ENCODE measurements around the gene MDH1B. TPM values are rescaled to one million over a fixed set of nuclear protein-coding genes. Genes with fewer than 3 reads are reported as not detected.
"Not testable (repeated sequence)": the region's sequence is repeated elsewhere in the genome, so short reads cannot be mapped to it uniquely, and the experiment has no call there.

The MDH1B gene
- total RNA-seq = under 1 TPM; 0.40 to 0.50 TPM

DNA sequence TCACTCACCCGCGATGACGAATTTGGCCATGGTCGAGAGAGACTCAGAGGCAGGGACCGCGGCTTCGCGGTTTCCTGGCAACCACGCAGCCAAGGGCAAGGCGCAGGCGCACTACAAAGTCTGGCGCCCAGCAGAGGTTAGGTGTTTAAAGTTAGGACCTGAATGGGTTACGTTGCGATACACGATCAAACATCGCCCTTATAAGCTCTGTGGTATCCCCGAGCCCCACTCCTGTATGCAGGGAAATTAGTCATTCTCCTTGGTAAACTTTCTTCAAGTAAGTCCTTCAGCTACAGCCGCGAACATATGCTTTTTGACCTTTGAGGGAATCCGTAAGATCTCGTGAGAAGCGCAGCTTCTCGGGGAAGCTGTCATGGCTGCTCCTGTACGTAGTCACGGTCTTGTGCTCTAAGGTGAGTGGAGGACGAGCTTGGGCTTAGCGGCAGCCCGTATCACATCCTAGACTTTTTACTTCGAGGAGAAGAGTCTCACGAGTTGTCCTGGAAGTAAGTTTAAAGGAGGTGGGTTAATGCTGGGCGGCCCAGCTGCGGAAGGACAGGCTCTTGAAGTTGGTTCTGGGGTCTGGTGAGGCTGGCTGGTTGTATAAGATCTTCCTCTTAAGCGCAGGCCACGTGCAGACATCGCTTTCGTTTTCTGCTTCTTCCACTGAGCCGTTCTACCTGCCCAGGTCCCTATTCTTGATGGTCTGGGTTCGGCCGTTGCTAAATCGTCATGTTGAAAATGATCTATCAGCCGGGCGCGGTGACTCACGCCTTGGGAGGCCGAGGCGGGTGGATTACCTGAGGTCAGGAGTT, at the start of gene MDH1B, which contains the start of gene FASTKD2:
TSS of gene MDH1B (minus strand) at position 87 of the 815 bp plus-strand sequence. CDS start at position 30, 57 bp downstream.
TSS of gene FASTKD2 (plus strand) at position 365 of the 815 bp plus-strand sequence. CDS start 1,088 bp downstream, outside the sequence.
- ChIA-PET CTCF (interaction anchor here (0.6 to 1.5 kb wide), 7 partner anchors 10 to 860 kb away, joined by 3 to 4 read pairs (median 3); partner anchors contain the start of gene METTL21A), POLR2A (no interaction called here)
- Mint-ChIP-seq H3K36me3 (ENCODE audit: low read depth) (peaks cover 21% of the 10 kb centered on the region), H3K27me3 (no peaks in the 10 kb centered on the region), H3K4me1 (peaks cover 33% of the 10 kb centered on the region), H3K27ac (peak within 1 kb of the TSS; percentile 98), H3K4me3 (peak within 1 kb of the TSS; percentile 91), H3K9me3 (no peaks in the 10 kb centered on the region)
- peak; percentile 86 for DNase-seq

- POLR2A ChIA-PET = interaction anchor here (0.6 kb wide), 2 partner anchors 235 to 367 kb away, joined by 3 to 4 read pairs; no protein-coding TSS in a partner anchor
These were observed 49.4 kb upstream of the MDH1B start for GRCh38 chr2:206814498-206814897.

GRCh38 chr2:206812471-206812870, 47.3 kb upstream of the MDH1B start:
- DNase-seq; H3K27me3 Mint-ChIP-seq; H3K4me1 Mint-ChIP-seq; H3K27ac Mint-ChIP-seq; CTCF ChIA-PET; H3K4me3 Mint-ChIP-seq; POLR2A ChIA-PET; H3K9me3 Mint-ChIP-seq; H3K36me3 Mint-ChIP-seq (ENCODE audit: low read depth): not testable (repeated sequence)

More at GRCh38 chr2:206814498-206814897, 49.4 kb upstream of the MDH1B start:
- Mint-ChIP-seq H3K4me3 (no peak overlapping the region), H3K4me1 (no peaks in the 10 kb centered on the region), H3K9me3 (no peaks in the 10 kb centered on the region), H3K27me3 (no peaks in the 10 kb centered on the region), H3K27ac (no peak overlapping the region), H3K36me3 (ENCODE audit: low read depth) (no peaks in the 10 kb centered on the region)
- CTCF ChIA-PET = no interaction called here
- DNase-seq = no peak

DNA sequence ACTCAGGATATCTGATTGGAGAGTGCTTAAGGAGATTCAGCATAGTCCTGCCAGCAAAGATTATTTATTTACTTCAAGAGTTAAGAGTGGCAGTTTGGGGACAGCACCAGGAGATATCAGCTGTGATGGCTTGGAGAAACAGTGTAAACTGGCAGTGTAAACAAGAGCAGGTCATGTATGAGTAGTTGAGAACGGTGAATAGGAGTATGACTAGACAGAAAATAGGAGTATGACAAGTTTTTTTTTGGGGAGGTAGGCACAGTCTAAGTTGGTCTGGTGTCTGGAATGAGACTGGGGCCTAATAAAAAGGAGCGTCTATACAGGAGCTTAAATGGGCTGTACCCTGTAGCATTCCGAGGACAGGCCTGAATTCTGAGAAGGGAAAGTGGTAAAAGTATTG, 42.5 kb upstream of the MDH1B start:
- H3K4me1 Mint-ChIP-seq; CTCF ChIA-PET; H3K9me3 Mint-ChIP-seq; H3K27ac Mint-ChIP-seq; H3K27me3 Mint-ChIP-seq; POLR2A ChIA-PET; DNase-seq; H3K36me3 Mint-ChIP-seq (ENCODE audit: low read depth); H3K4me3 Mint-ChIP-seq: not testable (repeated sequence)

DNA sequence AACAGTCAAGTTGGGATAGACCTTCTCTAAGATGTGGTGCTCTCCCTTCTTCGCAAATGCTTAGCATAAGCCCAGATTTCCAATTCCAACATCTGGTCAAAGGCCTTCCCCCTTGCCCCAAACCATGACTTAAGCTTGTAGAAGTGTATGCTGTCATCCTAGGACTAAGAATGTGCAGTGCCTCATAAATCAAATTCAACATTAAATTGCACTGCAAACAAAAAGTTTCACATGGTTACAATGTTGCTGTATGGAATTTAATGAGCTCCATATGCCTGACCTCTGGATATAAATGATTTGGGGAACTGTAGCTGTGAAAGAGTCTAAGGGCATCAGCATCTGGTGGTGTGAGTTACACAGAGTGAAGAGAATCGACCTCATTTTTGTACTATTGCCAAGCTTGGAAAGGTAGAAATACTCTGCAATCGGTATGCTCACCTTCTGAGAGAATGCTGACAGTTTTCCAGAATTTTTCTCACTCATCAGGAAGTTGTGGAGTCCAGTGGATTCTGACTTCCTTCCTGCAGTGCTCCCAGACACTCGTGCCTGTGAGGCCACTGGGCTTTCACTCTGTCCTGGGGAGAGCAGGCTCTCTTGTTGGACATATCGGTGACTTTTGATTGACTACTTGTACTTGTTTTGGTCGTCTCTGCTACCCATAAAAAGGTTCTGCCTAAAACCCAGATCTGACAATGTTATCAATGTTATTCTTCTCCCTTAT, 40.9 kb upstream of the MDH1B start:
- CTCF ChIA-PET = interaction anchor here (0.6 to 0.7 kb wide), 3 partner anchors 319 to 994 kb away, joined by 3 to 4 read pairs (median 3); no protein-coding TSS in a partner anchor
- H3K36me3 Mint-ChIP-seq (ENCODE audit: low read depth) = no peaks in the 10 kb centered on the region
- no peak for DNase-seq
- peaks cover 4% of the 10 kb centered on the region for H3K4me1 Mint-ChIP-seq
- H3K27ac Mint-ChIP-seq = no peak overlapping the region
- H3K4me3 Mint-ChIP-seq = no peak overlapping the region
- H3K9me3 Mint-ChIP-seq = no peaks in the 10 kb centered on the region
- POLR2A ChIA-PET = no interaction called here
- no peaks in the 10 kb centered on the region for H3K27me3 Mint-ChIP-seq

GRCh38 chr2:206804326-206804725, 39.2 kb upstream of the MDH1B start:
- Mint-ChIP-seq H3K4me1 (peaks cover 16% of the 10 kb centered on the region), H3K27ac (no peak overlapping the region), H3K4me3 (no peak overlapping the region), H3K9me3 (no peaks in the 10 kb centered on the region), H3K36me3 (ENCODE audit: low read depth) (no peaks in the 10 kb centered on the region), H3K27me3 (no peaks in the 10 kb centered on the region)
- no peak for DNase-seq
- ChIA-PET POLR2A (no interaction called here), CTCF (no interaction called here)

GRCh38 chr2:206802654-206803514, 37.8 kb upstream of the MDH1B start:
- no peak overlapping the region for H3K27ac Mint-ChIP-seq
- CTCF ChIA-PET = interaction anchor here (1.6 kb wide), 1 partner anchor 12 kb away, joined by 4 read pairs; no protein-coding TSS in a partner anchor
- POLR2A ChIA-PET = no interaction called here
- no peak overlapping the region for H3K4me3 Mint-ChIP-seq
- no peaks in the 10 kb centered on the region for H3K36me3 Mint-ChIP-seq (ENCODE audit: low read depth)
- peaks cover 25% of the 10 kb centered on the region for H3K4me1 Mint-ChIP-seq
- H3K9me3 Mint-ChIP-seq = no peaks in the 10 kb centered on the region
- no peak for DNase-seq
- H3K27me3 Mint-ChIP-seq = no peaks in the 10 kb centered on the region

GRCh38 chr2:206801418-206802189, 36.5 kb upstream of the MDH1B start:
- Mint-ChIP-seq H3K4me3 (no peak overlapping the region), H3K36me3 (ENCODE audit: low read depth) (no peaks in the 10 kb centered on the region), H3K27me3 (no peaks in the 10 kb centered on the region), H3K27ac (peak overlapping the region; percentile 43), H3K9me3 (no peaks in the 10 kb centered on the region), H3K4me1 (peaks cover 33% of the 10 kb centered on the region)
- POLR2A ChIA-PET = no interaction called here
- CTCF ChIA-PET = interaction anchor here (1.0 to 2.4 kb wide), 7 partner anchors 11 to 671 kb away, joined by 3 to 6 read pairs (median 4); no protein-coding TSS in a partner anchor
- no peak for DNase-seq

GRCh38 chr2:206800506-206801417, 35.6 kb upstream of the MDH1B start:
- H3K27ac Mint-ChIP-seq = peak overlapping the region; percentile 83
- H3K4me3 Mint-ChIP-seq = peak overlapping the region; percentile 51
- POLR2A ChIA-PET = no interaction called here
- H3K4me1 Mint-ChIP-seq = peaks cover 33% of the 10 kb centered on the region
- no peaks in the 10 kb centered on the region for H3K9me3 Mint-ChIP-seq
- CTCF ChIA-PET = interaction anchor here (0.6 to 2.4 kb wide), 14 partner anchors 10 to 701 kb away, joined by 3 to 6 read pairs (median 3); no protein-coding TSS in a partner anchor
- peak; percentile 63 for DNase-seq
- H3K36me3 Mint-ChIP-seq (ENCODE audit: low read depth) = no peaks in the 10 kb centered on the region
- no peaks in the 10 kb centered on the region for H3K27me3 Mint-ChIP-seq

DNA sequence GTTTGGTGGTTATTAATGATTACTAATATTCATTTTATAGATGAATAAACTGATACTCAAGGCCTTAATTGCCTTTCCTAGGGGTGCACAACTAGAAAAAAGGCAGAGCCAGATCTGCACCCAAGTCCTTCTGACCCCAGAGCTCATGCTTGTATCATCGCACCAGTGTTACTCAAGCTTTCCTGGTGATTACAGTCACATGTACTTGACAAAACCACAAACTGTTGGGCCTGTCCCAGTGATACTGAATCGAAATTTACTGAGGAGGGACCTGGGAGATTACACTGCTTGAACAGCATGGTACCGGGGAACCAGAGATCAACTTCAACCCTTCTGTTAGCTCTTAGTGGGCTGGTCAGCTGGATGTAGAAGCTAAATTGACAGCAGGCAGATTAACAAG, 34.0 kb upstream of the MDH1B start:
- no peaks in the 10 kb centered on the region for H3K9me3 Mint-ChIP-seq
- ChIA-PET POLR2A (no interaction called here), CTCF (interaction anchor here (0.8 to 2.4 kb wide), 3 partner anchors 125 to 702 kb away, joined by 3 to 6 read pairs (median 5); no protein-coding TSS in a partner anchor)
- H3K27ac Mint-ChIP-seq = no peak overlapping the region
- H3K27me3 Mint-ChIP-seq = no peaks in the 10 kb centered on the region
- DNase-seq = no peak
- H3K4me3 Mint-ChIP-seq = no peak overlapping the region
- H3K4me1 Mint-ChIP-seq = peaks cover 33% of the 10 kb centered on the region
- no peaks in the 10 kb centered on the region for H3K36me3 Mint-ChIP-seq (ENCODE audit: low read depth)

DNA sequence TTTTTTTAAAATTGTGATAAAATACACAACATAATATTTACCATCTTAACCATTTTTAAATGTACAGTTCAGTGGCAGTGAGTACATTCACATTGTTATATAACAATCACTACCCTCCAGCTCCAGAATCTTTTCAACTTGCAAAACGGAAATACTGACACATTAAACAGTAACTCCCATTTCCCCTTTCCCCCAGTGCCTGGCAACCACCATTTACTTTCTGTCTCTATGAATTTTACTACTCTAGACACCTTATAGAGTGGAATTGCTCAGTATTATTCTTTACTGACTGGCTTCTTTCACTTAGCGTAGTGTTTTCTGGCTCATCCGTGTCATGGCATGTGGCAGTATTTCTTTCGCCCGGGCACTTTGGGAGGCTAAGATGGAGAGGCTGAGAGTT, 32.9 kb upstream of the MDH1B start:
- Mint-ChIP-seq H3K27ac (no peak overlapping the region), H3K9me3 (no peaks in the 10 kb centered on the region), H3K4me3 (no peak overlapping the region), H3K27me3 (no peaks in the 10 kb centered on the region), H3K4me1 (peaks cover 33% of the 10 kb centered on the region), H3K36me3 (ENCODE audit: low read depth) (peaks cover 3% of the 10 kb centered on the region)
- DNase-seq = peak; percentile 15
- ChIA-PET POLR2A (no interaction called here), CTCF (interaction anchor here (1.3 kb wide), 1 partner anchor 679 kb away, joined by 3 read pairs; no protein-coding TSS in a partner anchor)

All from activated CD4-positive, alpha-beta T cell treated with anti-CD3 and anti-CD28 coated beads, Interleukin-2, amount 10 ng/mL, durations not matched to agents 7 days and 5 days (primary cell).